PC-3 (cell line): Measurements from ENCODE around the gene APBA2. TPM values are rescaled to one million over a fixed set of nuclear protein-coding genes. Genes with fewer than 3 reads are reported as not detected.

Experiments
- ATAC-seq: fragments of 200-7000 bp; cut with Tn5 transposase; 2 replicates; pipeline ENCODE4 v1.9.1; 2020; ENCODE audit warnings: mild to moderate bottlenecking, moderate library complexity
- BruUV-seq: library from RNA; stranded (reverse); fragments of 400-500 nt; replicated peaks from 2 replicates; lab custom pipeline; 2021; lab: Mats Ljungman, UMichigan
- CTCF ChIA-PET: fragments of 300-600 bp; sonication (Branson Sonifier 250); formaldehyde crosslinking; loops from one replicate; lab custom pipeline; 2022; ENCODE audit warnings: antibody characterized with exemption; lab: Charles Lee
- POLR2A ChIA-PET: fragments of 300-600 bp; sonication (Branson Sonifier 250); formaldehyde crosslinking; loops from one replicate; lab custom pipeline; 2022; ENCODE audit warnings: antibody characterized with exemption; ENCODE audit not compliant: unreplicated experiment; lab: Charles Lee
- DNase-seq: peaks from one replicate; pipeline ENCODE4 v3.0.0-alpha.2; 2015
- H2AFZ ChIP-seq: fragments of 300-600 bp; sonication (generic); 2 replicates; pipeline ENCODE4 v1.6.0; 2016; ENCODE audit warnings: antibody characterized with exemption, low read length
- H3F3A ChIP-seq: fragments of 300-600 bp; sonication (generic); one replicate; pipeline ENCODE4 v1.6.0; 2017; ENCODE audit warnings: antibody characterized with exemption, low read length, control low read depth, mild to moderate bottlenecking; ENCODE audit not compliant: unreplicated experiment
- H3K27ac ChIP-seq: fragments of 300-600 bp; sonication (generic); 2 replicates; pipeline ENCODE4 v1.5.1; 2016; ENCODE audit warnings: mild to moderate bottlenecking, low read length
- H3K27me3 ChIP-seq: fragments of 300-600 bp; sonication (generic); 2 replicates; pipeline ENCODE4 v1.6.1; 2016; ENCODE audit warnings: low read length, mixed read lengths
- H3K36me3 ChIP-seq: fragments of 300-600 bp; sonication (generic); 2 replicates; pipeline ENCODE4 v1.6.1; 2016; ENCODE audit warnings: low read depth, mixed run types, low read length, mixed read lengths
- H3K4me1 ChIP-seq: fragments of 300-600 bp; sonication (generic); 2 replicates; pipeline ENCODE4 v1.5.1; 2016; ENCODE audit warnings: low read length; ENCODE audit not compliant: insufficient read depth
- H3K4me2 ChIP-seq: fragments of 300-600 bp; sonication (generic); 2 replicates; pipeline ENCODE4 v1.6.0; 2016; ENCODE audit warnings: low read length
- H3K4me3 ChIP-seq: fragments of 300-600 bp; sonication (generic); 2 replicates; pipeline ENCODE4 v1.5.1; 2016; ENCODE audit warnings: mild to moderate bottlenecking, low read length, mixed read lengths
- H3K79me2 ChIP-seq: fragments of 300-600 bp; sonication (generic); 2 replicates; pipeline ENCODE4 v1.6.1; 2017; ENCODE audit warnings: low read length, mixed read lengths
- H3K9ac ChIP-seq: fragments of 300-600 bp; sonication (generic); 2 replicates; pipeline ENCODE4 v1.6.0; 2016; ENCODE audit warnings: mild to moderate bottlenecking, low read length
- H3K9me2 ChIP-seq: fragments of 300-600 bp; sonication (generic); replicated peaks from 2 replicates; pipeline ENCODE4 v1.6.1; 2016; ENCODE audit warnings: mixed run types, low read length, mixed read lengths
- H3K9me3 ChIP-seq: fragments of 300-600 bp; sonication (generic); 2 replicates; pipeline ENCODE4 v1.6.1; 2016; ENCODE audit warnings: low read length, mixed read lengths
- H4K20me1 ChIP-seq: fragments of 300-600 bp; sonication (generic); 2 replicates; pipeline ENCODE4 v1.6.1; 2016; ENCODE audit warnings: low read length, mixed read lengths
- EZH2 ChIP-seq: fragments of 300-600 bp; sonication (generic); IDR thresholded peaks from one replicate; pipeline ENCODE4 v1.6.1; 2017; ENCODE audit warnings: antibody characterized with exemption, mild to moderate bottlenecking, low read length; ENCODE audit not compliant: unreplicated experiment
- EZH2phosphoT487 ChIP-seq: fragments of 300-600 bp; sonication (generic); IDR thresholded peaks from 2 replicates; pipeline ENCODE4 v1.6.1; 2018; ENCODE audit warnings: mild to moderate bottlenecking, antibody characterized with exemption, low read length, borderline replicate concordance
- intact Hi-C: fragments of 100-400 bp; cut with micrococcal nuclease; formaldehyde crosslinking; loops from 2 replicates; pipeline ENCODE4 v1.9.0; 2023
- total RNA-seq: library from RNA; depleted of rRNA; stranded (reverse); fragments of >200 nt; gene quantifications from 2 replicates; pipeline ENCODE4 v1.2.3, GENCODE V29; 2014
- TF ChIP-seq, protein P1 (sequence below): fragments of 300-600 bp; sonication (generic); conservative IDR thresholded peaks from 2 replicates; pipeline ENCODE4 v1.5.1; 2017; ENCODE audit warnings: antibody characterized with exemption, low read depth, mild to moderate bottlenecking, low read length

Gene APBA2
- total RNA-seq, 1 experiment from 2014 or later: 61.7 TPM

DNA sequence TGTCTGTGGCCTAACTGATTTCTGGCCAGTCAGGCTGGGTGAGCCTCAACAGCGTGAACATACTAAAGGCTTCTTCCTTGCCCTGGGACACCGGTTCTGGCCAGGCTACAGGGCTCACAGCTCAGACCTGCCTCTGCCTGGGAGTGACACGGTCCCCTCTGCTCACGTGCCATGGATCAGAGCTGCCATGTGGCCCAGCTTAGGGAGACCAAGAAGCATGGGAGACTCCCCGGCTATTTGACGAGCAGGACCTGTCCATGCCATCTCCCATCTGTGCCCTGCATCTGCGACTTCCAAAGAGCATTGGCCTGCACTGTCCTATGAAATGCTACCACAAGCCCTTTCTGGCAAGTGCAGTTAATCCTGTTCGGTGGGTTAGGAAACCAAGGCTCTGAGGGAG is 57.4 kb downstream of the APBA2 start:
- no TSS peak for BruUV-seq
- CTCF ChIA-PET: no interaction called here
- Histone ChIP-seq H3K27me3 (no peaks in the 10 kb centered on the region), H3K79me2 (no peaks in the 10 kb centered on the region), H3F3A (no peaks in the 10 kb centered on the region), H3K4me1 (no peaks in the 10 kb centered on the region), H3K4me3 (no peak overlapping the region), H3K36me3 (no peaks in the 10 kb centered on the region), H3K9me2 (no peaks in the 10 kb centered on the region), H2AFZ (no peak overlapping the region), H3K9me3 (no peaks in the 10 kb centered on the region), H3K27ac (no peak overlapping the region), H3K4me2 (no peak overlapping the region), H4K20me1 (no peaks in the 10 kb centered on the region), H3K9ac (no peak overlapping the region)
- intact Hi-C loops: no loop called here
- ATAC-seq (no peak), DNase-seq (no peak)
- TF ChIP-seq, protein P1, sequence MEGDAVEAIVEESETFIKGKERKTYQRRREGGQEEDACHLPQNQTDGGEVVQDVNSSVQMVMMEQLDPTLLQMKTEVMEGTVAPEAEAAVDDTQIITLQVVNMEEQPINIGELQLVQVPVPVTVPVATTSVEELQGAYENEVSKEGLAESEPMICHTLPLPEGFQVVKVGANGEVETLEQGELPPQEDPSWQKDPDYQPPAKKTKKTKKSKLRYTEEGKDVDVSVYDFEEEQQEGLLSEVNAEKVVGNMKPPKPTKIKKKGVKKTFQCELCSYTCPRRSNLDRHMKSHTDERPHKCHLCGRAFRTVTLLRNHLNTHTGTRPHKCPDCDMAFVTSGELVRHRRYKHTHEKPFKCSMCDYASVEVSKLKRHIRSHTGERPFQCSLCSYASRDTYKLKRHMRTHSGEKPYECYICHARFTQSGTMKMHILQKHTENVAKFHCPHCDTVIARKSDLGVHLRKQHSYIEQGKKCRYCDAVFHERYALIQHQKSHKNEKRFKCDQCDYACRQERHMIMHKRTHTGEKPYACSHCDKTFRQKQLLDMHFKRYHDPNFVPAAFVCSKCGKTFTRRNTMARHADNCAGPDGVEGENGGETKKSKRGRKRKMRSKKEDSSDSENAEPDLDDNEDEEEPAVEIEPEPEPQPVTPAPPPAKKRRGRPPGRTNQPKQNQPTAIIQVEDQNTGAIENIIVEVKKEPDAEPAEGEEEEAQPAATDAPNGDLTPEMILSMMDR: no peak
- TF ChIP-seq EZH2phosphoT487: no peak
- TF ChIP-seq EZH2: no peak
- POLR2A ChIA-PET: no interaction called here

DNA sequence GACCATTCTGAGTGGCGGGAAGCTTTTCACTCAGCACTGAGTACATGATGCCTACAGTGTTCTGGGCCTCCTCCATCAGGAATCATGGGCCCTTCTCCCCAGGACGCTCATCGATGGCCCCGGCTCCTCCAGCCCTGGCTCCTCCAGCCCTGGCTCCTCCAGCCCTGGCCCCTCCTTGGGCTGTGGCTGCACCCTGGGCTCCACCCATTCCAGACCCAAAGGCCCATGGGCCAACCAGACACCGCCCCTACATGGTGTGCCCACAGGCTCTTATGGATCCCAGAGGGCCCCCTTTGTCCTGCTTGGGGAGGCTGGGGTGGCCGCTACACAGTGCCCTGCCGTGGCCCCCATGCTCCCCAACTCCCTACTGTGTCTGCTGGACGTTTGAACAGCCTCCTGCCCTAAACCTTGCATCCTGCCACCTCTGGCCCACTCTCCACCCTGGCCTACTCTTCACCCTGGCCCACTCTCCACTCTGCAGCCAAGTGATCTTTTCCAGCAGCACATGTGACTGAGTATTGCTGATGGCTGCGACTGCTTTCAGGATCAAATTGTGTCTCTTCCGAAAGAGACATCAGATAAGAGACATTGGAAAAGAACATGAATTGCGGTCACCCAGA is 57.9 kb downstream of the APBA2 start:
- ChIA-PET CTCF (no interaction called here), POLR2A (no interaction called here)

GRCh38 chr15:28944286-28944685 is 58.5 kb downstream of the APBA2 start:
- H3K4me3 ChIP-seq: no peak overlapping the region
- TF ChIP-seq EZH2phosphoT487: no peak
- no peak for TF ChIP-seq EZH2
- TF ChIP-seq, protein P1: no peak
- no peak overlapping the region for H3K4me2 ChIP-seq
- H3K27me3 ChIP-seq: no peaks in the 10 kb centered on the region
- no TSS peak for BruUV-seq
- intact Hi-C loops: no loop called here
- H2AFZ ChIP-seq: no peak overlapping the region
- H3K9ac ChIP-seq: no peak overlapping the region
- H3K4me1 ChIP-seq: no peaks in the 10 kb centered on the region
- no peaks in the 10 kb centered on the region for H3K9me2 ChIP-seq
- H3K79me2 ChIP-seq: no peaks in the 10 kb centered on the region
- ATAC-seq (no peak), DNase-seq (no peak)
- ChIA-PET CTCF (no interaction called here), POLR2A (no interaction called here)
- no peaks in the 10 kb centered on the region for H4K20me1 ChIP-seq
- H3K36me3 ChIP-seq: no peaks in the 10 kb centered on the region
- H3K27ac ChIP-seq: no peak overlapping the region
- H3F3A ChIP-seq: no peaks in the 10 kb centered on the region
- H3K9me3 ChIP-seq: no peaks in the 10 kb centered on the region

More for the DNA sequence above, 57.9 kb downstream of the APBA2 start:
- H3K4me1 ChIP-seq: no peaks in the 10 kb centered on the region
- no peak overlapping the region for H3K4me2 ChIP-seq
- no peaks in the 10 kb centered on the region for H3K9me3 ChIP-seq
- intact Hi-C loops: no loop called here
- H3K9me2 ChIP-seq: no peaks in the 10 kb centered on the region
- no peaks in the 10 kb centered on the region for H3K36me3 ChIP-seq
- DNase-seq: no peak
- no peaks in the 10 kb centered on the region for H3K79me2 ChIP-seq
- no TSS peak for BruUV-seq
- TF ChIP-seq, protein P1: no peak
- TF ChIP-seq EZH2phosphoT487 (no peak), EZH2 (no peak)
- no peak overlapping the region for H3K4me3 ChIP-seq
- no peak overlapping the region for H3K9ac ChIP-seq
- H4K20me1 ChIP-seq: no peaks in the 10 kb centered on the region
- ATAC-seq: no peak
- no peak overlapping the region for H2AFZ ChIP-seq
- no peak overlapping the region for H3K27ac ChIP-seq
- no peaks in the 10 kb centered on the region for H3K27me3 ChIP-seq
- H3F3A ChIP-seq: no peaks in the 10 kb centered on the region
